ENCODE measurements around the gene ARHGAP20. TPM values are rescaled to one million over a fixed set of nuclear protein-coding genes. Genes with fewer than 3 reads are reported as not detected.

The ARHGAP20 gene
- polyA plus RNA-seq, 1 donor = 2.2 TPM

DNA sequence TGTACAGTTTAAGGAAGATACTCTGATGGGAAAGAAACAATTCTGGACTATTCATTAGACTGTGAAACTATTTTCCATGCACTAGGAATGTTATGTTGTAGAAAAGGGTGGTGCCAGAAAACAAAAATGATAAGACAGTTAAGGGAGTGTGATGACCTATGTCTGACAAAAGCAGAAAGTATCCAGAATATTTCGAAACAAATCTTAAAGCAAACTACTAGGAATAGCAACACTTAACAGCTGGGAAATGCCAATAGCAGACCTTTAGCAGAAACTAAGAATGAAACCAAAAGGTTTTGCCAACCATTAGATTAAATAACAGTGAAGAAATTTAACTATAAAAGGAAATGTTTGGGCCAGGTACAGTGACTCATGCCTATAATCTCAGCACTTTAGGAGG is 3.3 kb upstream of the ARHGAP20 start:
- Histone ChIP-seq H3K27me3 (ENCODE audit: control insufficient read depth, insufficient read depth, low read length) (peaks cover 48% of the 10 kb centered on the region), H3K4me3 (ENCODE audit: low read length) (no peak overlapping the region), H3K27ac (ENCODE audit: low read length) (no peak overlapping the region), H3K9me3 (ENCODE audit: control insufficient read depth, low read depth, low read length) (no peaks in the 10 kb centered on the region), H3K4me1 (ENCODE audit: control insufficient read depth, insufficient read depth, low read length) (peaks cover 7% of the 10 kb centered on the region), H3K36me3 (ENCODE audit: control insufficient read depth, insufficient read depth, low read length) (no peaks in the 10 kb centered on the region)
- DNase-seq = no peak
- WGBS (ENCODE audit: insufficient coverage, low lambda C conversion rate) = 71% methylated on average over 1 of the region's 1 CpG

GRCh38 chr11:110713449-110713776 is 1.2 kb upstream of the ARHGAP20 start:
- 40% methylated on average over 2 of the region's 9 CpGs for WGBS (ENCODE audit: insufficient coverage, low lambda C conversion rate)
- H3K27me3 ChIP-seq (ENCODE audit: control insufficient read depth, insufficient read depth, low read length) = peaks cover 55% of the 10 kb centered on the region
- peaks cover 7% of the 10 kb centered on the region for H3K4me1 ChIP-seq (ENCODE audit: control insufficient read depth, insufficient read depth, low read length)
- no peaks in the 10 kb centered on the region for H3K36me3 ChIP-seq (ENCODE audit: control insufficient read depth, insufficient read depth, low read length)
- H3K27ac ChIP-seq (ENCODE audit: low read length) = no peak overlapping the region
- no peak for DNase-seq
- no peak overlapping the region for H3K4me3 ChIP-seq (ENCODE audit: low read length)
- H3K9me3 ChIP-seq (ENCODE audit: control insufficient read depth, low read depth, low read length) = no peaks in the 10 kb centered on the region

DNA sequence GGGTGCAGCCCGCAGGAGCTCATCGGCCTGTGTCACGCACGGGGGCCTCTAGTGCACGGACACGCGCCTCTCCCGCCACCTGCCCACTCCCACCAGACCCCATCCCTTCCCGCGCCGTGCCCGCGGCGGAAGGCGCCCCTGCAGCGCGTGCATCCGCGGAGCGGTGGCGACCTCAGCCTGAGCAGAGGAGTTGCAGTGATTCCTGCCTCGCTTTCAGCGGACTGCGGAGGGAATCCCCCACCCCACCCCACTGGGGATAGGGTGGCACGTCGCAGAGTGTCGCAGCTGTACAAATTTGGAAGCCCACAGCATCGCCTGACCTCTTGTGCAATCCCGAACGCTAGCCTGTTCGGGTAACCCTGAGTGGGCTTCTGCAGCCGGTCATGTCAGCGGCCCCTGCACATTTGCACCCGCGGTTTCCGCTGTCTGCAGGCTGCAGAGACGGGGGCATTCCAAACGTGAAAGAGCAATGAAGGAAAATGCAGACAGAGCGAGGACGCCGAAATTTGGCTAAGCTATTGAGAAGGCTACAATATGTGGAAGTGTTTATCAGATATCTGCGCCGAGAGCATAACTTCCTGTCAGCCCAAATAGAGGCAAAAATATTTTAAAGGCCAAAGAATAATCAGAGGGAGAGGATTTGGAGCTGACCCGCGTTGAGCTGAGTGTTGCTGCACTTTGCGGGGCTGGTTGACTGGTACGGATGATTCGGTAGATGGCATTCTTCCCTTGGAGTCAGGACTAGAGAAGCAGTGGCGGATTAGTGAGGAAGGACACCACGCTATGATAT is 617 bp upstream of the ARHGAP20 start:
- no peak overlapping the region for H3K27ac ChIP-seq (ENCODE audit: low read length)
- DNase-seq = peak; percentile 9 to 34
- no peaks in the 10 kb centered on the region for H3K9me3 ChIP-seq (ENCODE audit: control insufficient read depth, low read depth, low read length)
- H3K4me1 ChIP-seq (ENCODE audit: control insufficient read depth, insufficient read depth, low read length) = peaks cover 7% of the 10 kb centered on the region
- WGBS (ENCODE audit: insufficient coverage, low lambda C conversion rate) = 0% methylated on average over 2 of the region's 50 CpGs
- peaks cover 55% of the 10 kb centered on the region for H3K27me3 ChIP-seq (ENCODE audit: control insufficient read depth, insufficient read depth, low read length)
- H3K4me3 ChIP-seq (ENCODE audit: low read length) = peak overlapping the region; percentile 41
- no peaks in the 10 kb centered on the region for H3K36me3 ChIP-seq (ENCODE audit: control insufficient read depth, insufficient read depth, low read length)

GRCh38 chr11:110711448-110711775 is 825 bp downstream of the ARHGAP20 start:
- Histone ChIP-seq H3K27me3 (ENCODE audit: control insufficient read depth, insufficient read depth, low read length) (peaks cover 49% of the 10 kb centered on the region), H3K4me3 (ENCODE audit: low read length) (peak overlapping the region; percentile 50), H3K36me3 (ENCODE audit: control insufficient read depth, insufficient read depth, low read length) (no peaks in the 10 kb centered on the region), H3K27ac (ENCODE audit: low read length) (no peak overlapping the region), H3K4me1 (ENCODE audit: control insufficient read depth, insufficient read depth, low read length) (peaks cover 7% of the 10 kb centered on the region), H3K9me3 (ENCODE audit: control insufficient read depth, low read depth, low read length) (no peaks in the 10 kb centered on the region)
- WGBS (ENCODE audit: insufficient coverage, low lambda C conversion rate) = no CpG with 5 or more reads among the region's 24 CpGs
- no peak for DNase-seq

DNA sequence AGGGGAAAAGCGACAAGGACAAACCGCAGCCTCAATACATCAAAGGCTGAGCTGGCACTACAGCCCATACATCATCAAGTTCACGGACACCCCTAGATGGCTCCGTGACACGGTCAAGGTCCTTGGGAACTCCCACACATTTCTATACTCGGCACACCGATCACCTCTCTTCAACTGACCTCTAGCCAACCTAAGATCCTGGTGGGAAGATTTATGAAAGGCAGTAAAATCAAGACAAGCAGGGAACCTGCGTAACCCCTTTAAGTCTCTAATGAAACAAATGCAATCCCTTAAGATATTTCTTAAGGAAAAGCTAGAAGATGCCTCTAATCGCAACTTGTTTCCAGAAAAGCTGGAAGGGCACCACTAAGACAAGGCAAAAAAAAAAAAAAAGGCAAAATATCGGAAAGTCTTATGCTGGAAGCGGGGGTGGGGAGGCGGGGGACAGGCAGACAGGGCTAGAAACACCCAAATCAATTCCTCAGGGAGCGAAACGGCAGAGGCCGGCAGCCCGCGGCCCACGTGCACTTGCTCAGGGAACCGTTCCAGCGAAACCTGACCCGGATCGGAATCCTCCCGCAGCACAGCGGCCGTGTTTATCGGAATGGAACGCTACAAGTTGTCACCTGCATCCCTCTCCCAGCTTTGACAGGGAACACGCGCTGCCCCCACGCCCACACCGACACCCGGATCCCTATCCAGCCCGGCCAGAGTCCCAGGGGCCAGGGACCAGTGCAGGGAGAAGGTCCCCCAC is 1.4 kb downstream of the ARHGAP20 start:
- peak; percentile 10 to 32 for DNase-seq
- Histone ChIP-seq H3K9me3 (ENCODE audit: control insufficient read depth, low read depth, low read length) (no peaks in the 10 kb centered on the region), H3K4me3 (ENCODE audit: low read length) (peak overlapping the region; percentile 50), H3K27me3 (ENCODE audit: control insufficient read depth, insufficient read depth, low read length) (peaks cover 43% of the 10 kb centered on the region), H3K4me1 (ENCODE audit: control insufficient read depth, insufficient read depth, low read length) (peaks cover 7% of the 10 kb centered on the region), H3K27ac (ENCODE audit: low read length) (no peak overlapping the region), H3K36me3 (ENCODE audit: control insufficient read depth, insufficient read depth, low read length) (no peaks in the 10 kb centered on the region)
- 8% methylated on average over 2 of the region's 33 CpGs for WGBS (ENCODE audit: insufficient coverage, low lambda C conversion rate)

DNA sequence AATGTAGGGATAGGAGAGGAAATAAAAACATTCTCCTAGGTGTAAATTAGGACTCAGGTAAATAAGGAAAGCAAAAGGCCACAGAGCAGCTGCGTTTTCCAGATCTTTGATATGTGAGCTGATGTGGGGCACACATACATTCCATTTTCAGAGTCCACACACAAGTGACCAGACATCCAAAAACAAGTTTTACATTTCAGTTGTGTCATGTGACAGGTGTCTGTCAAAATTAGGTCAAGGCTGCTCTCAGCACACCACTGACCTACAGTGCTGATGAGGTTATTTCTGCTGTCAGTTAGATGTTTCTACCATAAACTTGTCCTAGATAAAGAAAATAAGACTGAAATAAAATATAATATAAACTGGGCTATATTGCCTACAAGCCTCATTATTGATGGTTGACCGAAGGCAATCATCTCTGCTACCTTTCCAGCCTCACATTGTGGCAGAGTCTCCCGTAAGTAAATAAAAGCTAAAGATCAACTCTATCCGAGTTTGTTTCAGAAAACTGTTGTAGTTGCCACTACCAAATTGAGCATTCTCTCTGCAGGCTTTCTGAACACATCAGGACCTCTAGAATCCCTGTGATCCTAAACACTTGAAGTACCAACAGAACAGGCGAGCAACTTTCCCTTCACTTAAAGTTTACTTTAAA is 7.9 kb downstream of the ARHGAP20 start:
- no peak overlapping the region for H3K4me3 ChIP-seq (ENCODE audit: low read length)
- peaks cover 3% of the 10 kb centered on the region for H3K27me3 ChIP-seq (ENCODE audit: control insufficient read depth, insufficient read depth, low read length)
- no peaks in the 10 kb centered on the region for H3K9me3 ChIP-seq (ENCODE audit: control insufficient read depth, low read depth, low read length)
- no peak overlapping the region for H3K27ac ChIP-seq (ENCODE audit: low read length)
- no peak for DNase-seq
- no peaks in the 10 kb centered on the region for H3K36me3 ChIP-seq (ENCODE audit: control insufficient read depth, insufficient read depth, low read length)
- WGBS (ENCODE audit: insufficient coverage, low lambda C conversion rate) = no CpG with 5 or more reads among the region's 5 CpGs
- no peaks in the 10 kb centered on the region for H3K4me1 ChIP-seq (ENCODE audit: control insufficient read depth, insufficient read depth, low read length)

- no peak for DNase-seq
- H3K4me3 ChIP-seq (ENCODE audit: low read length) = no peak overlapping the region
- H3K36me3 ChIP-seq (ENCODE audit: control insufficient read depth, insufficient read depth, low read length) = no peaks in the 10 kb centered on the region
- H3K27me3 ChIP-seq (ENCODE audit: control insufficient read depth, insufficient read depth, low read length) = no peaks in the 10 kb centered on the region
- no peaks in the 10 kb centered on the region for H3K4me1 ChIP-seq (ENCODE audit: control insufficient read depth, insufficient read depth, low read length)
- WGBS (ENCODE audit: insufficient coverage, low lambda C conversion rate) = no CpG with 5 or more reads among the region's 4 CpGs
- no peak overlapping the region for H3K27ac ChIP-seq (ENCODE audit: low read length)
- no peaks in the 10 kb centered on the region for H3K9me3 ChIP-seq (ENCODE audit: control insufficient read depth, low read depth, low read length)
Measured at GRCh38 chr11:110691926-110692325, 20.3 kb downstream of the ARHGAP20 start.

DNA sequence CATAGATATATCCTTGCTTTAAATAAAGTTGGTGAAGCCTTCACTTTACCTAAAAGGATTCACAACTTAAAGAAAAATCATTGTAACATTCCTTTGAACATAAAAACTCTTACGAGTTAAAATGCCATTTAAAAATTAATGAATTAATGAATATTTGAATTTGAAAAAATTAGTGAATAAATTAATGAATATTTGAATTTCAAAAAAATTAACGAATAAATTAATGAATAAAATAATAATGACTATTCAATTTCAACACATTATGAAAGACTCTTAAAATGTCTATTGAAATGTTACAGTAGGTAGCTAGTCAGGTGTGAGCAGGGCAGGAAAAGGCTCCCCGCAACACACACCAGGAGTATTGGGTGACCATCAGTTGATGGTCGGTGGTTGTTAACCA is 22.9 kb downstream of the ARHGAP20 start:
- 89% methylated on average over 3 of the region's 4 CpGs for WGBS (ENCODE audit: insufficient coverage, low lambda C conversion rate)
- Histone ChIP-seq H3K27me3 (ENCODE audit: control insufficient read depth, insufficient read depth, low read length) (no peaks in the 10 kb centered on the region), H3K4me1 (ENCODE audit: control insufficient read depth, insufficient read depth, low read length) (no peaks in the 10 kb centered on the region)

GRCh38 chr11:110679323-110679975 is 32.8 kb downstream of the ARHGAP20 start:
- WGBS (ENCODE audit: insufficient coverage, low lambda C conversion rate) = no CpG with 5 or more reads among the region's 2 CpGs
- no peaks in the 10 kb centered on the region for H3K27me3 ChIP-seq (ENCODE audit: control insufficient read depth, insufficient read depth, low read length)
- no peaks in the 10 kb centered on the region for H3K4me1 ChIP-seq (ENCODE audit: control insufficient read depth, insufficient read depth, low read length)
- H3K36me3 ChIP-seq (ENCODE audit: control insufficient read depth, insufficient read depth, low read length) = no peaks in the 10 kb centered on the region
- no peaks in the 10 kb centered on the region for H3K9me3 ChIP-seq (ENCODE audit: control insufficient read depth, low read depth, low read length)
- DNase-seq = no peak
- H3K27ac ChIP-seq (ENCODE audit: low read length) = no peak overlapping the region
- no peak overlapping the region for H3K4me3 ChIP-seq (ENCODE audit: low read length)

More for the DNA sequence above, 22.9 kb downstream of the ARHGAP20 start:
- H3K36me3 ChIP-seq (ENCODE audit: control insufficient read depth, insufficient read depth, low read length) = no peaks in the 10 kb centered on the region
- H3K9me3 ChIP-seq (ENCODE audit: control insufficient read depth, low read depth, low read length) = no peaks in the 10 kb centered on the region
- DNase-seq = no peak
- H3K27ac ChIP-seq (ENCODE audit: low read length) = no peak overlapping the region
- no peak overlapping the region for H3K4me3 ChIP-seq (ENCODE audit: low read length)

DNA sequence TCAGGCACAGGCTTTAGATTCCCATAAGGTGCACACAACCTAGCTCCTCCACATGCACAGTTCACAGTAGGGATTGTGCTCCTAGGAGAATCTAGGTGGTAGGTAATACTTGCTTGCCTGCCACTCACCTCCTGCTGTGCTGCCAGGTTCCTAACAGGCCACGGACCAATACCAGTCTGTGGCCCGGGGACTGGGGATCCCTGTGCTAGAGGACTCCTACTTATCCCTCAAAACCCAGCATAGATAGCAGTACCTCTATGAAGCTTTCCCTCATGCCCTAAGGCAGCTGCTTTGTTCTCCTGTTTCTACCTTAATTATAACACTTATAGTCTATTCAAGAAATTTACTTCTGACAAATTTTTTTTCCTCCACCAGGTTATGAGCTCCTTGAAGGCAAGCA is 36.7 kb downstream of the ARHGAP20 start:
- no peaks in the 10 kb centered on the region for H3K9me3 ChIP-seq (ENCODE audit: control insufficient read depth, low read depth, low read length)
- no CpG with 5 or more reads among the region's 2 CpGs for WGBS (ENCODE audit: insufficient coverage, low lambda C conversion rate)
- no peak overlapping the region for H3K4me3 ChIP-seq (ENCODE audit: low read length)
- no peaks in the 10 kb centered on the region for H3K27me3 ChIP-seq (ENCODE audit: control insufficient read depth, insufficient read depth, low read length)
- DNase-seq = no peak
- H3K36me3 ChIP-seq (ENCODE audit: control insufficient read depth, insufficient read depth, low read length) = no peaks in the 10 kb centered on the region
- no peaks in the 10 kb centered on the region for H3K4me1 ChIP-seq (ENCODE audit: control insufficient read depth, insufficient read depth, low read length)
- no peak overlapping the region for H3K27ac ChIP-seq (ENCODE audit: low read length)

All from large intestine (tissue), 3 donors.